ENCODE data around the gene PCDHGB1.
"Not testable (repeated sequence)": the region's sequence is repeated elsewhere in the genome, so short reads cannot be mapped to it uniquely, and the experiment has no call there.

PCDHGB1 gene

GRCh38 chr5:141320225-141321169 lies 29.4 kb upstream of the PCDHGB1 start, which contains the start of gene TAF7:
Gene TAF7, minus strand, starts transcription at chr5:141320784. Its CDS starts 740 bp downstream, at chr5:141320044.
- DNase-seq (ENCODE audit: extremely low spot score), result peak; percentile 92
- POLR2A ChIA-PET, result interaction anchor here (0.6 to 2.9 kb wide), 21 partner anchors 8 to 602 kb away, joined by 3 to 14 read pairs (median 4); partner anchors contain the start of genes HDAC3, PCDHB11, PCDHB15 and PCDHGA1
- TF ChIP-seq ELF4 (IDR thresholded peaks at IDR 0.05) (peak; percentile 80), NFRKB (IDR thresholded peaks at IDR 0.05) (peak; percentile 57; the same call in 1 of the 2 replicates), ARNT (IDR thresholded peaks at IDR 0.05) (no peak), L3MBTL2 (conservative IDR thresholded peaks at IDR 0.05) (peak; percentile 92), PKNOX1 (IDR thresholded peaks at IDR 0.05) (peak; percentile 99), FOXA1 (IDR thresholded peaks at IDR 0.05) (no peak), BHLHE40 (IDR thresholded peaks at IDR 0.05; ENCODE audit: borderline replicate concordance) (no peak), ZNF384 (IDR thresholded peaks at IDR 0.05) (no peak), CTBP1 (IDR thresholded peaks at IDR 0.05; ENCODE audit: borderline replicate concordance) (no peak)
- CTCF ChIA-PET, result interaction anchor here (0.5 to 1.7 kb wide), 11 partner anchors 10 to 272 kb away, joined by 3 to 14 read pairs (median 5); partner anchors contain the start of genes PCDHGA1, PCDHGA10 and PCDHGA5

GRCh38 chr5:141322261-141322660 lies 27.6 kb upstream of the PCDHGB1 start:
- no peak for DNase-seq (ENCODE audit: extremely low spot score)
- ChIA-PET POLR2A (no interaction called here), CTCF (interaction anchor here (0.7 kb wide), 1 partner anchor 481 kb away, joined by 5 read pairs; no protein-coding TSS in a partner anchor)
- TF ChIP-seq BHLHE40 (IDR thresholded peaks at IDR 0.05; ENCODE audit: borderline replicate concordance) (no peak), SUZ12 (IDR thresholded peaks at IDR 0.05) (no peak), SP1 (IDR thresholded peaks at IDR 0.05) (no peak), TARDBP (IDR thresholded peaks at IDR 0.05) (no peak), CTBP1 (IDR thresholded peaks at IDR 0.05; ENCODE audit: borderline replicate concordance) (no peak), LEF1 (IDR thresholded peaks at IDR 0.05; ENCODE audit: borderline replicate concordance) (no peak), ZNF384 (IDR thresholded peaks at IDR 0.05) (no peak), ARNT (IDR thresholded peaks at IDR 0.05) (no peak)

GRCh38 chr5:141326088-141326854 lies 23.6 kb upstream of the PCDHGB1 start:
- CTCF ChIA-PET, result no interaction called here
- TF ChIP-seq L3MBTL2 (conservative IDR thresholded peaks at IDR 0.05) (0 out of 2 replicates have a peak, but pooled peaks have one; percentile 32), PKNOX1 (IDR thresholded peaks at IDR 0.05) (no peak)
- DNase-seq (ENCODE audit: extremely low spot score), result peak; percentile 39
- POLR2A ChIA-PET, result no interaction called here

- CTCF ChIA-PET, result interaction anchor here (1.3 to 1.4 kb wide), 2 partner anchors 105 to 236 kb away, joined by 3 read pairs; partner anchors contain the start of gene PCDHB14
- no peak for TF ChIP-seq FOXM1 (IDR thresholded peaks at IDR 0.05; ENCODE audit: borderline replicate concordance)
- TF ChIP-seq NFRKB (IDR thresholded peaks at IDR 0.05), result no peak
- TF ChIP-seq PKNOX1 (IDR thresholded peaks at IDR 0.05), result no peak
- TF ChIP-seq SP1 (IDR thresholded peaks at IDR 0.05), result no peak
- TF ChIP-seq FOXA1 (IDR thresholded peaks at IDR 0.05), result no peak
- no peak for TF ChIP-seq CTBP1 (IDR thresholded peaks at IDR 0.05; ENCODE audit: borderline replicate concordance)
- TF ChIP-seq ARNT (IDR thresholded peaks at IDR 0.05), result no peak
- TF ChIP-seq ELF4 (IDR thresholded peaks at IDR 0.05), result no peak
- no peak for TF ChIP-seq SUZ12 (IDR thresholded peaks at IDR 0.05)
- TF ChIP-seq BHLHE40 (IDR thresholded peaks at IDR 0.05; ENCODE audit: borderline replicate concordance), result no peak
- TF ChIP-seq FOXK2 (IDR thresholded peaks at IDR 0.05), result no peak
- TF ChIP-seq TARDBP (IDR thresholded peaks at IDR 0.05), result no peak
- no peak for TF ChIP-seq LEF1 (IDR thresholded peaks at IDR 0.05; ENCODE audit: borderline replicate concordance)
- POLR2A ChIA-PET, result interaction anchor here (1.1 kb wide), 1 partner anchor 7 kb away, joined by 5 read pairs; the partner anchor contains the start of gene TAF7
- DNase-seq (ENCODE audit: extremely low spot score), result no peak
Observed at GRCh38 chr5:141328231-141328630, 21.7 kb upstream of the PCDHGB1 start.

- TF ChIP-seq SP1 (IDR thresholded peaks at IDR 0.05) (no peak), ZNF384 (IDR thresholded peaks at IDR 0.05) (peak; percentile 86), FOXK2 (IDR thresholded peaks at IDR 0.05) (no peak)
- ChIA-PET POLR2A (interaction anchor here (1.0 to 2.9 kb wide), 2 partner anchors 10 to 306 kb away, joined by 3 to 14 read pairs; partner anchors contain the start of genes HDAC3, RELL2 and TAF7), CTCF (interaction anchor here (0.6 to 1.6 kb wide), 7 partner anchors 9 to 386 kb away, joined by 3 to 14 read pairs (median 3); partner anchors contain the start of gene TAF7)
- DNase-seq (ENCODE audit: extremely low spot score), result peak; percentile 17
Observed at GRCh38 chr5:141330299-141331080, 19.4 kb upstream of the PCDHGB1 start, which contains the start of gene PCDHGA1. Gene PCDHGA1, plus strand, starts transcription at chr5:141330514.

- POLR2A ChIA-PET, result interaction anchor here (0.6 kb wide), 1 partner anchor 12 kb away, joined by 4 read pairs; the partner anchor contains the start of gene TAF7
- DNase-seq (ENCODE audit: extremely low spot score); CTCF ChIA-PET: not testable (repeated sequence)
Observed at GRCh38 chr5:141332571-141332970, 17.3 kb upstream of the PCDHGB1 start.
